Stimulated activated naive CD8-positive, alpha-beta T cell treated with anti-CD3 and anti-CD28 coated beads, Interleukin-15, amount 100 ng/mL, for 72 hours (primary cell): ENCODE data around the gene PTPN14.

Experiments used
- ATAC-seq: fragments of 150-1000 bp; cut with Tn5 transposase; 2 replicates; pipeline ENCODE4 v1.10.0; 2021; ENCODE audit warnings: mild to moderate bottlenecking, moderate library complexity
- DNase-seq, 2 donors: peaks; one replicate each; pipeline ENCODE4 v3.0.0; 2021 to 2022
- H3K27ac Mint-ChIP-seq, 2 donors: one replicate each; pipeline ENCODE4 v1.8.0; 2022; ENCODE audit warnings: mild to moderate bottlenecking in 2 of 2, mixed read lengths in 2 of 2, moderate library complexity in 2 of 2
- H3K27me3 Mint-ChIP-seq: one replicate; pipeline ENCODE4 v1.8.0; 2022; ENCODE audit warnings: mixed read lengths
- H3K4me1 Mint-ChIP-seq: one replicate; pipeline ENCODE4 v1.8.0; 2022; ENCODE audit warnings: mild to moderate bottlenecking, mixed read lengths
- H3K4me3 Mint-ChIP-seq, 2 donors: one replicate each; pipeline ENCODE4 v1.8.0; 2022; ENCODE audit warnings: mild to moderate bottlenecking in 2 of 2, mixed read lengths in 2 of 2, moderate library complexity in 1 of 2
- H3K9me3 Mint-ChIP-seq, 2 donors: one replicate each; pipeline ENCODE4 v1.8.0; 2022; ENCODE audit warnings: mixed read lengths in 2 of 2

PTPN14 gene

DNA sequence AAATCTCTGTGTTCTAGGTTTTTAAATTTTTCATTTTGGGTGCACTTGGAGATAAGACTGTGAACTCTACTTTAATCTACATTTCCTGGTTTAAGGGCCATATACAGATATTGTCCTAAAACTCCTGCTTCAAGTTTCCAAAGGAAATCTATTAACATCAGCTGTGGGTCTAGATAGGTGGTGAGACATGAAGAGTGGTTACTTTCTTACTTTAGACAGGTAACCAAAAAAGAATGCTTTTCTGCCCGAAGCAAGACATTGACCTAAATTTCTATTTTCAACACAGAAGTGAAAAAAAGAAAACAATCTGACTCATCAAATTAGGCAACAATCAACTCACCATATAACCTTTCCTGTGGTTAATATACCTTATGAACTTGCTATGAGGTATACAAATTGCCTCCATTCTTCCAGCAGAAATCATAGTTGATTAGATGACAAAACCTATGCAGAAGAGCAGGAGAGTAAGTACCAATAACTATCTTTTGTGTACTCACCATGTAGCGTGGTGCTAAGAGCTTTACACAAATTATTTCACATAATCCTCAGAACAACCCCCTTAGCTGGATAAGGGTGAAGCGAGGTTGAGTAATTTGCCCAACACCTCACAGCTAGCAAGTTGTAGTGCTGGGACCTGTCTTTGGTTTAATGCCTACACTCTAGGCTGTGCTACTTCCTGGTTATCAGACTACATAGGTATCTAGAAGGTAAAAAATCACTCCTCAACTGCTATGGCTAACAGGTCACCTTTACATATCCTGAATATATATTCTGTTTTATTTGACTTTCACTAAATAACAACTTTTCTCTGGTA lies 23.4 kb upstream of the PTPN14 start:
- Mint-ChIP-seq H3K9me3 (peaks cover 14 to 25% of the 10 kb centered on the region in 2 donors), H3K27ac (no peak overlapping the region), H3K27me3 (no peaks in the 10 kb centered on the region), H3K4me1 (no peaks in the 10 kb centered on the region), H3K4me3 (no peak overlapping the region)
- DNase-seq (no peak), ATAC-seq (no peak)

DNA sequence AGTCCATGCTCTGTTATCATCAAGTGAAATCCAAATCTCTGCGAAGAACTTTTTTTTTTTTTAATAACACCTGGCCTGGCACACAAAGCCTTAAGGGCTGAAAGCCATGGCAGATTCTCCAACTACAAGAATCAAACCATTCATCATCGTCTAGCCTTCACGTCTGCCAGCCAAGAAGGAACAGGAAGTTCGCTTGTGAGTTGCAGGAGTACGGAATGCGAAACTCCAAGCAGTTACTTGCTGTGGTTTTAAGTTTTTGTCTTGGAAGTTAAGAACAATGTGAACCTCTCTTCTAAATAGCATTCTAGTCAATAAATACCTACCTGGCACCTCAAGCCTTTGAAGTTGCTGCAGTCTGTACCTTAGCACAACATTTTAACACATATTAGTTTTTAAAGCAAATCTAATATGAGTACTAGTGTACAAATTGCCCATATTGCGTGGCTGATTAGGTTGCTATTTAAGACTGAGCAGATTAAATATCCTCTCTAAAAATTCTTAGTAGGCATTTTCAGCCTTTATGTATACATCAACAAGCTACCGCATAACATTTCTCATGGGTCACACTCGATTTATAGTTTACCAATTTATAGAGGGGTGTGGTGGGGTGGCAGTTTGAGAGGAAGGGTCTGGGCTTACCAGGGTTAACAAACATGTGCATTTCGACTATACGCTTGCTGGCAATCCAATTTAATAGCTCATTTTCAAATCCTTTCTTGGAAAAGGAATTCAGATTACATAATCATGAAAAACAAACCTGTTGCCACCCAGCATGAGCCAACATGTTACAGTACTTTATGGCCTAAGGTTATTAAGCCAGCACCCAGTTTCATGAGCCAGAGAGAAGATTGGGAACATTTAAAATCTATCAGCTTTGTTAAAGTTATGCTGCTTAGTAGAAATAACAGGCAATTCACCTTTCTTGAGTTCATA lies 22.2 kb upstream of the PTPN14 start:
- Mint-ChIP-seq H3K27ac (no peak overlapping the region), H3K27me3 (peaks cover 10% of the 10 kb centered on the region), H3K9me3 (peaks cover 14 to 25% of the 10 kb centered on the region in 2 donors), H3K4me1 (no peaks in the 10 kb centered on the region), H3K4me3 (no peak overlapping the region)
- ATAC-seq (no peak), DNase-seq (no peak)

DNA sequence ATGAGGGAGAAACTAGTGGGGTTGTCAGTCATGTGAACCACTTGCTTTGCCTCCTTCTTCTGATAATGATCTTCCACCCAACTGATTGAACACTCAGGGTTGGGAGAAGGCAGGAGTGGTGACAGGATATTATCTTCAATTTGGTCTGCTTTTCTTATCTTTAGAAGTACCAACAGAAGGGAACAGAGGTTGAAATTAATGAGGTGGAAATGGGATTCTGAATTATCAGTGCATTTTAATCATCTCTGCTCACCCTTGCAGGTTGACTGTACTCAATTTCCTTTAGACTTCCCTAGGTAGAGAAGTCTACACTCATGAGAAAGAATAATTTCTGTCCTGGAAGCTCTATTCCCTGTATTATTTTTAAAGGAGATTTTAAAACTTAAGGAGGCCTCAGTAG lies 19.9 kb upstream of the PTPN14 start:
- peaks cover 6% of the 10 kb centered on the region in 2 donors for H3K9me3 Mint-ChIP-seq
- H3K4me3 Mint-ChIP-seq: no peak overlapping the region
- H3K27me3 Mint-ChIP-seq: peaks cover 10% of the 10 kb centered on the region
- no peak for ATAC-seq
- no peak overlapping the region for H3K27ac Mint-ChIP-seq
- H3K4me1 Mint-ChIP-seq: no peaks in the 10 kb centered on the region
- no peak for DNase-seq

DNA sequence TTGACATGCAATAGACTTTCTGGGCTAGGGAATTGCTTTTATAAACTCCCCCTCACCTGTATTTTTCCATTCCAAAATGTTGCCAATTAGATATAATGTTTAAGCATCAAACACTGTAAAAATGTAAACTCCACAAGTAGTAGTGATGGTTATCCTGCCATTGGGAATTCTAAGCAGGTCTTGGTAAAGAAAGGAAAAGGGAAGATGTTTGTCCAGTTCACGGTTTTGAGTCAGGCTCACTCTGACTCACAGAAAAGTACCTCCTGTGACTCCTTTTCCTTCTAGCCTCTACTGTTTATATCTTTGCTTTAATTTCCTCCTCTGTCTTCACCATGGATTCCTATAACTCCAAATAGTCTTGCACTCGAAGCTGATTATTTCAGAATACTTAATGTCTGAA lies 19.0 kb upstream of the PTPN14 start:
- Mint-ChIP-seq H3K9me3 (no peaks in the 10 kb centered on the region), H3K27me3 (peaks cover 10% of the 10 kb centered on the region), H3K4me1 (no peaks in the 10 kb centered on the region), H3K4me3 (no peak overlapping the region), H3K27ac (no peak overlapping the region)
- ATAC-seq (no peak), DNase-seq (no peak)

DNA sequence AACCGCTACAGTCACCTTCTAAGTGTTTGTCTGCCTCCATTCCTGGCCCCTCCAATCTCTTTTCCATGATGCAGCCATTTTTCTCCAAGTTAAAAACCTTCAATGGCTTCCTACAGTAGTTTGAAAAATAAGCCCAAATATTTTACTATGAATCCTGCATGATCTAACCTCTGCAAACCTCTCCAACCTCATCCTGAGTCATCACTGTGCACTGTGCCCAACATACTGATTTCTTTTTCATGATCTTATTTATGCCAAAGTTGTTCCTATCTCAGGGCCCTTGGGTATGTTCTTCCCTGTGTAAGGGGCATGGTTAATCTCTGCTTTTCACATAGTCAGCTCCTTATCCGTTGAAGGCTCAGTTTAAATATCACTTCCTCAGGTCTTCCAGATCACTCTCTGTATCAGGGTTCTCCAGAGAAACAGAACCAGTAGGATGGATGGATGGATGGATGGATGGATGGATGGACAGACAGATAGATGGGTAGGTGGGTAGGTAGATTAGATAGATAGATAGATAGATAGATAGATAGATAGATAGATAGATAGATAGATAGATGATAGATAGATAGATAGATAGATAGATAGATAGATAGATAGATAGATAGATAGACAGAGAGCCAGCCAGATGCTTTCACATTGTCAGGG lies 18.1 kb upstream of the PTPN14 start:
- Mint-ChIP-seq H3K27me3 (peaks cover 10% of the 10 kb centered on the region), H3K27ac (no peak overlapping the region), H3K4me1 (no peaks in the 10 kb centered on the region), H3K4me3 (no peak overlapping the region), H3K9me3 (no peaks in the 10 kb centered on the region)
- ATAC-seq (no peak), DNase-seq (no peak)

DNA sequence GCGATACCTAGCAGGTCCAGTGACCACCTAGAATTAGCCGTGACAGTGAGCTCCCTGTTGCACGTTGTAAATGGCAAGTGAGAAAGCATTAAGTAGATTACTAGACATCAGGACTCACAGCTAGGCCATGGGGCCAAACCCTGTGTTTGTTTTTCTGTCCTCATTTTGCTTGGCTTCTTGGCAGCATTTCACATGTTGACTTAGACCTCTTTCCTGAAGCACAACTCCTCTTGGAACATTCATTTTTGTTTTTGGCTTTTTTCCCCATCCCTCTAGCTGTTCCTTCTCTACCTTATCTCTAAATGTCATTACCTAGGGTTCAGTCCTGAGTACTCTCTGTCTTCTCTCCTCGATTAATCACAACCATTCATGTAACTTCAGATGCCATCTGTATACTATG lies 16.9 kb upstream of the PTPN14 start:
- no peak overlapping the region for H3K4me3 Mint-ChIP-seq
- ATAC-seq: no peak
- H3K4me1 Mint-ChIP-seq: no peaks in the 10 kb centered on the region
- H3K27me3 Mint-ChIP-seq: peaks cover 10% of the 10 kb centered on the region
- DNase-seq: no peak
- H3K9me3 Mint-ChIP-seq: no peaks in the 10 kb centered on the region
- H3K27ac Mint-ChIP-seq: no peak overlapping the region

DNA sequence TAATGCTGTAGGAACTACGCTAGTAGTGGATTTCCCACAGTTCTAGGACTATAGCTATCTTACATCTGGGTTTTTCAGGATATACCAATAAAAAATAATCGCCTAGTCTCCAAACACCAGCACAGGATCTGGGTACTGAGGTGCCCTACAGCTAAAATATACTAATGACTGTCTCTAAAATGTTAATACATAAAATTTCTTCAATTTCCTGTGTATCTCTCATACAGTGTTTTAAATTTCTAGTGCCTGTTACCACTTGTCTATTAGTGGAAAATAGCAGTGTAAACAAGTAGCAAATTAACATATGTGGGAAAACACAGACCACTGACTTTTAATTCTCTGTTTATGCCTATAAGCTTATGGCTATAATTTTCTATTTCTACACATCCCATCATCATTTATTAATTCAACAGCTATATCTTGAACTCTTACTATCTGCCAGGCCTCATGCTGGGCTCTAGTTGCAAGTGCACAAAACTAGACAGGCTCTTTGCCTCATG lies 16.1 kb upstream of the PTPN14 start:
- Mint-ChIP-seq H3K9me3 (no peaks in the 10 kb centered on the region), H3K27ac (no peak overlapping the region), H3K4me1 (no peaks in the 10 kb centered on the region), H3K27me3 (peaks cover 10% of the 10 kb centered on the region), H3K4me3 (no peak overlapping the region)
- no peak for DNase-seq
- ATAC-seq: no peak

DNA sequence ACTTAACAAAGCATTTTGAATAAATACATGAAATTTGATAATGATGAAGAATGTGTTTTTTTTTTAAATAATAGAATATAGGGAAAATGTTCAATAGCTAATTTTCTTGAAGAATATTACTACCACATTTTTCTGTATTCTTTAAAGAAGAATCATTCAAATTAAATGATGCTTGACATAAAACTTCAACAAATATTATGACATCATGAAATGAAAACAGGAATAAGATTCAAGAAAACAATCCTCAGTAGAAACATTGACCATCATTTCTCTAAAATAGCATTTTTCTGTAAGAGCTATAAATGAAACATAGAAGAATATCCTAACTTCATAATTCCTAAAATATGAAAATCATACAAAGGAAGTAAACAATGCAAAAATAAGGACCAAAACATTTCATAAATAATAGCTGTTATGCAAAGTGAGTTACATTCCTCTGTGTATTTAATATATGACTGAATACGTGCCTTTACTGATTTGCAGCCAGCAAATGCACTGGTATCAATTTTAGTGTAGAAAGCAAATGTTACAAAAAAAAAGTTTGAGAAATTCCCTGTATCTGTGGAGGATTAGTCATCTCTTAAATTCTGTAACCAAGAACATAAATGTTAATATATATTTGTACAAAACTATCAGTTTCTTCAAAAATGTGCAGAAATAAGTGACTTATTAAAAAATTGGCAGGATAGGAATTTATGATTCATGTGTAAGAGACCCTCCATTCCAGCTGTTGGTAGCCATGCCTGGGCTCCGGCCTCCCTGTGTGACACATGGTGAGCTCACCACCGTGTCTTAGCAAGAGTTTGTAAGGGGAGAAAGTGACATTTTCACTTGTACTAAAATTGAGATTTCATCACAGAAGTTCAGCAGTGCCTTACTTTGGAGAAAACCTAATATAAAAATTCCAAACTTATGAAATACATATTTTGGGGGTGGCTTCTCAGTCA lies 15.0 kb upstream of the PTPN14 start:
- DNase-seq: no peak
- no peak overlapping the region for H3K27ac Mint-ChIP-seq
- no peaks in the 10 kb centered on the region for H3K4me1 Mint-ChIP-seq
- H3K4me3 Mint-ChIP-seq: no peak overlapping the region
- ATAC-seq: peak; percentile 46
- H3K27me3 Mint-ChIP-seq: peaks cover 20% of the 10 kb centered on the region
- H3K9me3 Mint-ChIP-seq: no peaks in the 10 kb centered on the region

DNA sequence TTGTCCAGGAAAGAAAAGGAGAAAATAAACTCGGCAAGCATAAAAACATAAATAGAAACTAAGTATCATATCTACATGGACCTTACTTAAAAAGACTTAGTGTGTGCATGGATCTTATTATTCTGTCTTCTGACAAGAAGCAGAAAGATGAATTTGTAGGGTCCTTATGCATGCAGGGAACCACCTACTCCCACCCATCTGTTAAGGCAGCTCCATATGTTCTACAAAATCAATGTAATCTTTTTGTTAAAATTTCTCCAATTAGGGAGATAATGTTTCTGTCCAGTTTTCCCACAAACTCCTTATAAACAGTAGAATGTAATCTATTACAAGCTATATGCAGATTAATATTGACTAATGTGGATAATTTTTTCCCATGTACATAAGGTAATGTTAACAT lies 13.9 kb upstream of the PTPN14 start:
- DNase-seq: no peak

DNA sequence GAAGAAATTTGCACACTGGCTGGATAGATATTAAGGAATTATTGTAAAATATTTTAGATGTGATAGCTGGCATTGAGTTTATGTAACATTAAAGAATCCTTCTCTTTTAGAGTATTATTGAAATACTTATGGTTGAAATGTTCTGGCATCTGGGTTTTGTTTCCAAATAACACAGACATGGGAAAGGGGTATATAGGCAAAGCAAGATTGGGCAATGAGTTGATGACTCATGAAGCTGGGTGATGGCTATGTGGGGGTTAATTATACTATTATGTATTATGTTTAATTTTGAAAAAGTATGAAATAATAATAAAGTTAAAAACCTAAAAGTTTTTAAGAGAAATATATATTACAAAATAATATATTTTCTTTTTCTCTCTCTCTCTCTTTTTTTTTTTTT lies 12.5 kb upstream of the PTPN14 start:
- H3K27ac Mint-ChIP-seq: no peak overlapping the region
- no peaks in the 10 kb centered on the region for H3K4me1 Mint-ChIP-seq
- DNase-seq (no peak), ATAC-seq (no peak)
- H3K9me3 Mint-ChIP-seq: no peaks in the 10 kb centered on the region
- H3K4me3 Mint-ChIP-seq: no peak overlapping the region
- peaks cover 32% of the 10 kb centered on the region for H3K27me3 Mint-ChIP-seq

More for the DNA sequence above, 13.9 kb upstream of the PTPN14 start:
- Mint-ChIP-seq H3K27ac (no peak overlapping the region), H3K4me3 (no peak overlapping the region), H3K9me3 (no peaks in the 10 kb centered on the region), H3K4me1 (no peaks in the 10 kb centered on the region), H3K27me3 (peaks cover 29% of the 10 kb centered on the region)
- no peak for ATAC-seq

DNA sequence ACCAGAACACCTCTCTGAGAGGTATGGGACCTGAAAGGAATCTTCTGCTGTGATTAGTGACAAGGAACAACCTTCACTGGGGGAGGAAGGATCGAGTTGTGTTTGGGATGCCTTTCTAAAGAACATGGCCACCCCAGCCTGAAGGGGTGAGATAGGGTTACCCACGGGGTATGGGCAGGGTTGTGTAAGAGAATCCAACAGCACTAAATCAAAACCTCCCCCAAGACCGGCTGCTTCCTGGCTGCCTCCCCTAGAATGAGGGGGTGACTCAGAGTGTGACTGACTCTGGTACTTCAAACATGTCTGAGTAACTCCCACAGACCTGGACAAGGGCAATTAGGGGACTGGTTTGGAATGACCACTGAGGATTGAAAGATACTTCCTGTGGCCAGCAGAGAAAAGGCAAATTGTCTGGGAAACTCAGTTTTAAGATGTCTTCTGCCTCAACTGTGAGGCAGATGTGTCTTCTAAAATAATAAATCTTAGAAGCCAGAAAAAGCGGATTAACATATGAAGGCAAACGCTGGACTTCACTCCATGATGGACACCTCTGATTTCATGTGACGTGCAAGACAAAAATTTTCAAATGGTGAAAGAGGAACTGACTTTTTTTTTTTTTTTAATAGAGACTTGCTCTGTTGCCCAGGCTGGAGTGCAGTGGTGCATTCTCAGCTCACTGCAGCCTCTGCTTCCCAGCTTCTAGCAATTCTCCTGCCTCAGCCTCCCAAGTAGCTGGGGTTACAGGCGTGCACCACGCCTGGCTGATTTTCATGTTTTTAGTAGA lies 6.7 kb upstream of the PTPN14 start:
- ATAC-seq: peak; percentile 58
- Mint-ChIP-seq H3K4me3 (no peak overlapping the region), H3K4me1 (no peaks in the 10 kb centered on the region), H3K9me3 (no peaks in the 10 kb centered on the region), H3K27ac (no peak overlapping the region), H3K27me3 (peaks cover 54% of the 10 kb centered on the region)
- no peak for DNase-seq

DNA sequence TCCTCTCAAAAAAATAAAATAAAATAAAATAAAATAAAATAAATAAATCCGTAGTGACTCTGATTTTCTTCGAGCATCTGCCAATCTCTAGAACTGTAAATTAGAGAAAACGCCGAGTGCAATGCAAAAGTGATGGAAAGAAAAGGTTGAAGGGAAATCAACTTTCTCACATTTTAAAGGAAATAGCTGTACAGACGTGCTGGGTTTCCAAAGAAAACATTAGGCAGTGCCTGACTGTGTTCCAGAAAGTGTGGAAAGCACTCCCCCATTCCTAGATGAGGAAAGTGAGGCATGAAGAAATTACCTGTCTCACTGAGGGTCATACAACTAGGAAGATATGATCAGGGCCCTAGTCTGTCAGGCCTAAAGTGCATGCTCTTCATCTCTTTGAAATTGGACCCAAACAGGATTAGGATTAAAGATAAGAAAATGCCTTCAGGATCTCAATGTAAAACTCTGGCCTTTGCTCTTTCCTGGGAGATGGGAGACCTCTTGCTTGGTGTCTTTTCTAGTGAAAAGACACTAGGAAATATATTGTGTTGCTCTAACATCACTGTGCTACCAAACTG lies 1.8 kb upstream of the PTPN14 start:
- DNase-seq (no peak), ATAC-seq (no peak)
- peaks cover 68% of the 10 kb centered on the region for H3K27me3 Mint-ChIP-seq
- no peaks in the 10 kb centered on the region for H3K9me3 Mint-ChIP-seq
- H3K4me3 Mint-ChIP-seq: no peak overlapping the region
- H3K4me1 Mint-ChIP-seq: peaks cover 14% of the 10 kb centered on the region
- H3K27ac Mint-ChIP-seq: no peak overlapping the region

DNA sequence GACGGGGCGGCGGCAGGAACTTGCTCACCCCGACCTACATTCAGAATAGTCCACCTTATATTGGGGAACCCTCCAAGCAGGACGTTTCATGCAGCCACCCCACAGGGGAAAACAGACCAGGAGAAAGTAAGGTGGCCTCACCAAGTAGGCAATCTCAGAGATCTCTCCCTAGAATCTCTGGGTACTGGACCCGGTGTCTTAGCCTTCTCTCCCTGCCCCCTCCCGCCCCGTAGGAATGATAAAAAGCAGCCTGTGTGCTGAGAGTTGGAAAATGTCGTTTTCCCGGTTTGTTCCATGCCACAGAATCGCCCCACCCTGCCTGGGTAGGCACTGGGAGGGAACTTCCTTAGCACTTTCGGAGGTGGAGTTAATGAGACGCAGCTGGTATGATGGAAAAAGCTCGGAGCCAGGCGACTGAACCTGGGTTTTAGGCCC lies 789 bp upstream of the PTPN14 start:
- Mint-ChIP-seq H3K27me3 (peaks cover 72% of the 10 kb centered on the region), H3K27ac (no peak overlapping the region), H3K4me1 (peaks cover 14% of the 10 kb centered on the region), H3K4me3 (peak overlapping the region; percentile 18 to 81), H3K9me3 (no peaks in the 10 kb centered on the region)
- DNase-seq (no peak), ATAC-seq (no peak)
